Sigmoid colon (tissue), 7 donors: ENCODE data around the gene CD81. TPM values are rescaled to one million over a fixed set of nuclear protein-coding genes. Genes with fewer than 3 reads are reported as not detected.
A peak's percentile ranks its signal among the peaks of the same experiment; 100 is the strongest.

ENCODE experiments used
- DNase-seq: peaks from one replicate; pipeline ENCODE4 v3.0.0-alpha.2; 2019
- H3K27ac ChIP-seq, 4 donors: fragments of 200-600 bp; sonication (generic); one replicate each; pipeline ENCODE4 v1.5.1; 2016 to 2019; ENCODE audit warnings: mild to moderate bottlenecking in 1 of 4
- H3K27me3 ChIP-seq, 3 donors: fragments of 200-600 bp; sonication (generic); one replicate each; pipeline ENCODE4 v1.5.1; 2019; ENCODE audit warnings: mild to moderate bottlenecking in 1 of 3
- H3K36me3 ChIP-seq, 4 donors: fragments of 200-600 bp; sonication (generic); one replicate each; pipeline ENCODE4 v1.5.1; 2016 to 2019
- H3K4me1 ChIP-seq, 4 donors: fragments of 200-600 bp; sonication (generic); one replicate each; pipeline ENCODE4 v1.5.1; 2017 to 2019
- H3K4me3 ChIP-seq, 4 donors: fragments of 200-600 bp; sonication (generic); one replicate each; pipeline ENCODE4 v1.5.1; 2017 to 2019; ENCODE audit warnings: mild to moderate bottlenecking in 2 of 4, moderate library complexity in 1 of 4
- H3K9me3 ChIP-seq, 4 donors: fragments of 200-600 bp in 3 of 4; sonication (generic) in 3 of 4; one replicate each; pipeline versions ENCODE4 v1.5.1 to v1.6.1; 2013 to 2019
- EP300 ChIP-seq, 4 donors: sonication (generic); formaldehyde crosslinking; IDR thresholded peaks; one replicate each; pipeline ENCODE4 v1.6.1; 2017; ENCODE audit warnings: antibody characterized with exemption in 4 of 4
- POLR2A ChIP-seq, 2 donors: fragments of 450-650 bp; IDR thresholded peaks; one replicate each; pipeline ENCODE4 v1.6.1; 2016; ENCODE audit warnings: antibody characterized with exemption in 2 of 2, mild to moderate bottlenecking in 2 of 2, moderate library complexity in 2 of 2
- POLR2AphosphoS5 ChIP-seq, 4 donors: sonication (generic); formaldehyde crosslinking; IDR thresholded peaks; one replicate each; pipeline ENCODE4 v1.6.1; 2017; ENCODE audit warnings: antibody characterized with exemption in 4 of 4
- WGBS, 2 donors: extraction: QIAGEN DNeasy Blood & Tissue Kit; methylation state at CpG; one replicate each; pipeline ENCODE4 v1.1.7; 2013; 5-methylcytosine and 5-hydroxymethylcytosine counted together
- intact Hi-C: fragments of 100-400 bp; cut with DNase I; formaldehyde crosslinking; loops from one replicate; pipeline ENCODE4 v1.15.1; 2023
- polyA plus RNA-seq, 3 donors: library from polyadenylated mRNA; stranded (reverse); fragments of 200-250 nt; gene quantifications; one replicate each; pipeline ENCODE4 v1.2.3, GENCODE V29; 2013
- total RNA-seq, 4 donors: library from RNA; depleted of rRNA; stranded (reverse); fragments of >200 nt; gene quantifications; one replicate each; pipeline ENCODE4 v1.1.0, GENCODE V29; 2016
- TF ChIP-seq, protein P1 (sequence below), 4 experiments: fragments of 450-650 bp in 3 of 4; fragments of 200-600 bp in 1 of 4; IDR thresholded peaks; one replicate each; pipeline ENCODE4 v1.5.1; 2016 to 2019; ENCODE audit warnings: antibody characterized with exemption in 4 of 4, mild to moderate bottlenecking in 3 of 4, moderate library complexity in 2 of 4
- donor health status: healthy with polysubstance abuse.
- donor health status: Bipolar disorder and iron deficiency.
- donor health status: healthy.

CD81 gene
- total and polyA plus RNA-seq, 7 donors, result 67.9 to 625 (median 401) TPM

DNA sequence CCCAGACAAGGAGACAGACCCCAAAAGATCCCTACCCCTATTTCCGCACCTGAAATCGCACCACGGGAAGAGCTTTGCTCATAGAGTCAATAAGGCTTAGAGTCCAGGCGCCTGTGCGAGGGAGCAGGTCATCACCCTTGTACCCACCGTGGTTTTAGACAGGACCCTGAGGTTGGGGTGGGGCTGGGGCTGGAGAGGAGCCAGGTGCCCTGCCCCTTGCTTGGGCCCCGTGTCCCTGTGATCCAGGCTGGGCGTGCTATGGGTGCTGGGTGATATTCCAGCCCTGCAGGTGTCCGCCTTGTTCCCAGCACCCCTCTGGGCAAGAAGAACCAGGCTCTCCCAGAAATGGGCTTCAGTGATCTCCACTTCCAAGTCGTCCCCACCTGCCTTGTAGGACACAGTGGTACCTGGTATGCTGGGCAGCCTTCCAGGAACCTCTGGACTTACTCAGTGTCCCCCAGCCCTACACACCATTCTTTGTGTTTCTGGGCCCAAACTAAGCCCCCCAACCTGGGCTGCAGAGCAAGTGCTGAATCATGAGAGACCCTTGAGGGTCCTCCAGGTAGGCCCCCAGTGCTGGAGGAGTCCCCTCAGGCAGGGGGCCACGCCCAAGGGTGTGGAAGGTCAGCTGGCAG, 4.5 kb downstream of the CD81 start:
- Histone ChIP-seq H3K27me3 (no peaks in the 10 kb centered on the region), H3K4me1 (peaks cover 0 to 83% (median 82%) of the 10 kb centered on the region in 4 donors), H3K4me3 (peak overlapping the region in 1 of 4 donors; percentile 98), H3K27ac (peak overlapping the region; percentile 99 to 100 (median 100)), H3K9me3 (no peaks in the 10 kb centered on the region), H3K36me3 (no peaks in the 10 kb centered on the region)
- TF ChIP-seq, protein P1, sequence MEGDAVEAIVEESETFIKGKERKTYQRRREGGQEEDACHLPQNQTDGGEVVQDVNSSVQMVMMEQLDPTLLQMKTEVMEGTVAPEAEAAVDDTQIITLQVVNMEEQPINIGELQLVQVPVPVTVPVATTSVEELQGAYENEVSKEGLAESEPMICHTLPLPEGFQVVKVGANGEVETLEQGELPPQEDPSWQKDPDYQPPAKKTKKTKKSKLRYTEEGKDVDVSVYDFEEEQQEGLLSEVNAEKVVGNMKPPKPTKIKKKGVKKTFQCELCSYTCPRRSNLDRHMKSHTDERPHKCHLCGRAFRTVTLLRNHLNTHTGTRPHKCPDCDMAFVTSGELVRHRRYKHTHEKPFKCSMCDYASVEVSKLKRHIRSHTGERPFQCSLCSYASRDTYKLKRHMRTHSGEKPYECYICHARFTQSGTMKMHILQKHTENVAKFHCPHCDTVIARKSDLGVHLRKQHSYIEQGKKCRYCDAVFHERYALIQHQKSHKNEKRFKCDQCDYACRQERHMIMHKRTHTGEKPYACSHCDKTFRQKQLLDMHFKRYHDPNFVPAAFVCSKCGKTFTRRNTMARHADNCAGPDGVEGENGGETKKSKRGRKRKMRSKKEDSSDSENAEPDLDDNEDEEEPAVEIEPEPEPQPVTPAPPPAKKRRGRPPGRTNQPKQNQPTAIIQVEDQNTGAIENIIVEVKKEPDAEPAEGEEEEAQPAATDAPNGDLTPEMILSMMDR (IDR thresholded peaks at IDR 0.05), result no peak
- no peak for TF ChIP-seq POLR2AphosphoS5 (IDR thresholded peaks at IDR 0.05)
- TF ChIP-seq EP300 (IDR thresholded peaks at IDR 0.05), result no peak
- TF ChIP-seq POLR2A (IDR thresholded peaks at IDR 0.05), result no peak
- intact Hi-C loops, result loop anchor here (2.0 to 10.0 kb wide), 3 partner anchors 19 to 917 kb away; partner anchors contain the start of gene TSSC4
- DNase-seq, result peak; percentile 74
- 75 to 83% methylated on average over 11 of the region's 11 CpGs for WGBS, 2 donors

- Histone ChIP-seq H3K9me3 (no peaks in the 10 kb centered on the region), H3K27ac (peak overlapping the region; percentile 99 to 100 (median 100)), H3K4me3 (no peak overlapping the region), H3K27me3 (no peaks in the 10 kb centered on the region), H3K4me1 (peaks cover 0 to 84% (median 83%) of the 10 kb centered on the region in 4 donors), H3K36me3 (no peaks in the 10 kb centered on the region)
- DNase-seq, result peak; percentile 66
- 60 to 62% methylated on average over 11 of the region's 11 CpGs for WGBS, 2 donors
- TF ChIP-seq POLR2A (IDR thresholded peaks at IDR 0.05) (no peak), POLR2AphosphoS5 (IDR thresholded peaks at IDR 0.05) (no peak), EP300 (IDR thresholded peaks at IDR 0.05) (no peak)
- TF ChIP-seq, protein P1 (IDR thresholded peaks at IDR 0.05), result no peak
- intact Hi-C loops, result loop anchor here (2.0 to 10.0 kb wide), 3 partner anchors 19 to 917 kb away; partner anchors contain the start of gene TSSC4
Observed at GRCh38 chr11:2382129-2382517, 5.0 kb downstream of the CD81 start.

DNA sequence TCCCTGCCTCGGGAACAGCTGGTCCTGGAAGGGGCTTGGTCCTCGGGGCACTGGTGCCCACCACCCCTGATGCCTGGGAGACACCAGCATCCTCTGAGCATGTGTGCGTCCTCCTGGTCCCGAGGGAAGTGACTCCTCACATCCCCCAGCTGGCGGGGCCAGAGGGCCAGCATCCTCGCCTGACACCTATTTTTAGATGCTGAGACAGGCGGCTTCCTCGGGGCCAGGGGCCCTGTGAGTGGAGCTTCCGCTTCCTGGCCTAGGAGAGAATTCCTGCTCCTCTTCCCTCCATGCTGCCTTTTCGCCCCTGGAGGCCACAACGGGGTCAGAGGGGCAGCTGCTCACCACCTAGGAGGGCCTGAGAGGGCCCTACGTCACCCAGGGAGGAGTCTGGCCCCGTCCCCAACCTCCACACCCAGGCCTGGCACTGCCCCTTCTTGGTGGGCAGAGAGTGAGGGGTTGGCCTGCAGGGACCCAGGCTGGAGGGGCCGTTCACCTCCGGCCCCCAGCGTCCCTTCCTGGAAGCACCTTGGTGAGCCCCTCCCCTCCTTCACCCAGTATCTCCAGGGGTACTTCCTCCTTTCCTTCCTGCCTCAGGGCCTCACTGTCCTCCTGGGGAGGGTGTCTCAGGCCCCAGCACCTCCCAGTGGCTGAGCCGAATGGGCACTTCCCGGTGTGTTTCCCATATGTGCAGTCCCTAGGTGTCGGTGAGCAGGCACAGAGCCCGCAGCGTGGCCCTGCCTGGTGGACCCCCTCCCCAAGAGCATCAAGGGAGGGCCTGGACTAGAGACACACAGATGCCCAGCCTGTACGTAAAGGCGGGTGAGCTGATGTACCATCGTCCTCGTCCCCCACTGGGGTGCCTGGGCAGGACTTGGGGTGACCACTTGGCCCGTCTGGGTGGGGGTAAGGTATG, 6.1 kb downstream of the CD81 start:
- intact Hi-C loops, result loop anchor here (2.0 to 10.0 kb wide), 3 partner anchors 18 to 918 kb away; partner anchors contain the start of gene TSSC4
- 55 to 69% methylated on average over 26 of the region's 26 CpGs for WGBS, 2 donors
- H3K4me1 ChIP-seq, result peaks cover 0 to 95% (median 93%) of the 10 kb centered on the region in 4 donors

More for the DNA sequence above, 6.1 kb downstream of the CD81 start:
- no peaks in the 10 kb centered on the region for H3K27me3 ChIP-seq
- peak; percentile 92 for DNase-seq
- H3K27ac ChIP-seq, result peak overlapping the region; percentile 99 to 100 (median 100)
- no peaks in the 10 kb centered on the region for H3K9me3 ChIP-seq
- TF ChIP-seq, protein P1 (IDR thresholded peaks at IDR 0.05), result peak in 1 of 4 experiments; percentile 7
- TF ChIP-seq POLR2A (IDR thresholded peaks at IDR 0.05) (no peak), EP300 (IDR thresholded peaks at IDR 0.05) (no peak), POLR2AphosphoS5 (IDR thresholded peaks at IDR 0.05) (peak; percentile 46 to 77 (median 56))
- H3K36me3 ChIP-seq, result no peaks in the 10 kb centered on the region
- H3K4me3 ChIP-seq, result peak overlapping the region in 2 of 4 donors; percentile 1 to 18
